ENCODE measurements around the gene MRPS24.

MRPS24 gene

GRCh38 chr7:43869006-43869866, at the start of gene MRPS24:
Gene MRPS24, minus strand, starts transcription at chr7:43869517. Its CDS starts 22 bp downstream, at chr7:43869495.
- no peak for TF ChIP-seq CTCF (IDR thresholded peaks at IDR 0.05; ENCODE audit: low read depth, low read length)
- H3K36me3 ChIP-seq = peaks cover 25% of the 10 kb centered on the region
- peak within 1 kb of the TSS; percentile 74 for H3K27ac ChIP-seq
- H3K4me3 ChIP-seq (ENCODE audit: low read depth, low read length) = peak within 1 kb of the TSS; percentile 80
- no peaks in the 10 kb centered on the region for H3K9me3 ChIP-seq (ENCODE audit: severe bottlenecking)
- peak; percentile 94 for DNase-seq
- no peaks in the 10 kb centered on the region for H3K27me3 ChIP-seq (ENCODE audit: insufficient read depth, low read depth, severe bottlenecking)

GRCh38 chr7:43915907-43916306, 46.6 kb upstream of the MRPS24 start:
- Histone ChIP-seq H3K9me3 (ENCODE audit: severe bottlenecking) (no peaks in the 10 kb centered on the region), H3K27ac (no peak overlapping the region), H3K4me3 (ENCODE audit: low read depth, low read length) (no peak overlapping the region), H3K36me3 (no peaks in the 10 kb centered on the region), H3K27me3 (ENCODE audit: insufficient read depth, low read depth, severe bottlenecking) (no peaks in the 10 kb centered on the region)
- no peak for TF ChIP-seq CTCF (IDR thresholded peaks at IDR 0.05; ENCODE audit: low read depth, low read length)
- DNase-seq = no peak

GRCh38 chr7:43914795-43915194, 45.5 kb upstream of the MRPS24 start:
- no peak overlapping the region for H3K4me3 ChIP-seq (ENCODE audit: low read depth, low read length)
- TF ChIP-seq CTCF (IDR thresholded peaks at IDR 0.05; ENCODE audit: low read depth, low read length) = no peak
- no peaks in the 10 kb centered on the region for H3K27me3 ChIP-seq (ENCODE audit: insufficient read depth, low read depth, severe bottlenecking)
- H3K27ac ChIP-seq = no peak overlapping the region
- no peaks in the 10 kb centered on the region for H3K36me3 ChIP-seq
- no peaks in the 10 kb centered on the region for H3K9me3 ChIP-seq (ENCODE audit: severe bottlenecking)
- DNase-seq = no peak

GRCh38 chr7:43906331-43907010, 37.2 kb upstream of the MRPS24 start, which contains the start of gene URGCP:
Gene URGCP, minus strand, starts transcription at chr7:43906596. Its CDS starts 21 bp downstream, at chr7:43906575.
- H3K27ac ChIP-seq = peak within 1 kb of the TSS; percentile 67
- H3K9me3 ChIP-seq (ENCODE audit: severe bottlenecking) = no peaks in the 10 kb centered on the region
- H3K27me3 ChIP-seq (ENCODE audit: insufficient read depth, low read depth, severe bottlenecking) = no peaks in the 10 kb centered on the region
- peak; percentile 51 for DNase-seq
- no peak for TF ChIP-seq CTCF (IDR thresholded peaks at IDR 0.05; ENCODE audit: low read depth, low read length)
- H3K36me3 ChIP-seq = no peaks in the 10 kb centered on the region; the same call in none of the 2 replicates
- H3K4me3 ChIP-seq (ENCODE audit: low read depth, low read length) = peak within 1 kb of the TSS; percentile 82

GRCh38 chr7:43905956-43906330, 36.6 kb upstream of the MRPS24 start:
- peak overlapping the region; percentile 82 for H3K4me3 ChIP-seq (ENCODE audit: low read depth, low read length)
- H3K27me3 ChIP-seq (ENCODE audit: insufficient read depth, low read depth, severe bottlenecking) = no peaks in the 10 kb centered on the region
- H3K27ac ChIP-seq = no peak overlapping the region; the same call in 1 of the 2 replicates
- H3K9me3 ChIP-seq (ENCODE audit: severe bottlenecking) = no peaks in the 10 kb centered on the region
- H3K36me3 ChIP-seq = no peaks in the 10 kb centered on the region; the same call in none of the 2 replicates
- peak; percentile 39 for DNase-seq
- TF ChIP-seq CTCF (IDR thresholded peaks at IDR 0.05; ENCODE audit: low read depth, low read length) = no peak
